Measurements from ENCODE around the gene HIPK2.

The HIPK2 gene

GRCh38 chr7:139669106-139670061 lies 108.4 kb downstream of the HIPK2 start:
- FAIRE-seq (no peak), DNase-seq (ENCODE audit: insufficient read length, low spot score) (no peak)
- TF ChIP-seq, protein P1, sequence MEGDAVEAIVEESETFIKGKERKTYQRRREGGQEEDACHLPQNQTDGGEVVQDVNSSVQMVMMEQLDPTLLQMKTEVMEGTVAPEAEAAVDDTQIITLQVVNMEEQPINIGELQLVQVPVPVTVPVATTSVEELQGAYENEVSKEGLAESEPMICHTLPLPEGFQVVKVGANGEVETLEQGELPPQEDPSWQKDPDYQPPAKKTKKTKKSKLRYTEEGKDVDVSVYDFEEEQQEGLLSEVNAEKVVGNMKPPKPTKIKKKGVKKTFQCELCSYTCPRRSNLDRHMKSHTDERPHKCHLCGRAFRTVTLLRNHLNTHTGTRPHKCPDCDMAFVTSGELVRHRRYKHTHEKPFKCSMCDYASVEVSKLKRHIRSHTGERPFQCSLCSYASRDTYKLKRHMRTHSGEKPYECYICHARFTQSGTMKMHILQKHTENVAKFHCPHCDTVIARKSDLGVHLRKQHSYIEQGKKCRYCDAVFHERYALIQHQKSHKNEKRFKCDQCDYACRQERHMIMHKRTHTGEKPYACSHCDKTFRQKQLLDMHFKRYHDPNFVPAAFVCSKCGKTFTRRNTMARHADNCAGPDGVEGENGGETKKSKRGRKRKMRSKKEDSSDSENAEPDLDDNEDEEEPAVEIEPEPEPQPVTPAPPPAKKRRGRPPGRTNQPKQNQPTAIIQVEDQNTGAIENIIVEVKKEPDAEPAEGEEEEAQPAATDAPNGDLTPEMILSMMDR (IDR thresholded peaks at IDR 0.05; ENCODE audit: insufficient read depth, missing control alignments): no peak

- no peak for FAIRE-seq
- TF ChIP-seq, protein P1 (IDR thresholded peaks at IDR 0.05; ENCODE audit: insufficient read depth, missing control alignments): no peak
Measured at GRCh38 chr7:139667377-139667776, 110.4 kb downstream of the HIPK2 start.

DNA sequence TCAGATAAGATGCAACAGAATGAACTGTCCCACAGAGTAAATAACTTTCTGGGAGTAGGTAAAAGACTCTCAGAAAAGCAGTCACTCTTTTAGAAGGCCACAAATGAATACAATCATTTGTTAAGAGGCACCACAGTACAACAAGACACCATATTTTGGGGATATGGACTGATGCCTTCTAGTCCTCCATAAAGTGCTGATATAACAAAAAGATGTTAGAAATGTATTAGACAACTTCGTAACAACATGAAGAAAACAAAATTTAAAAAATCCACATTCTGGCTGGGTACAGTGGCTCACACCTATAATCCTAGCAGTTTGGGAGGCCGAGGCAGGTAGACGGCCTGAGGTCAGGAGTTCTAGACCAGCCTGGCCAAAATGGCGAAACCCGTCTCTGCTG lies 111.3 kb downstream of the HIPK2 start:
- DNase-seq (ENCODE audit: insufficient read length, low spot score): no peak
- TF ChIP-seq, protein P1 (IDR thresholded peaks at IDR 0.05; ENCODE audit: insufficient read depth, missing control alignments): no peak
- no peak for FAIRE-seq

More at GRCh38 chr7:139667377-139667776, 110.4 kb downstream of the HIPK2 start:
- no peak for DNase-seq (ENCODE audit: insufficient read length, low spot score)

DNA sequence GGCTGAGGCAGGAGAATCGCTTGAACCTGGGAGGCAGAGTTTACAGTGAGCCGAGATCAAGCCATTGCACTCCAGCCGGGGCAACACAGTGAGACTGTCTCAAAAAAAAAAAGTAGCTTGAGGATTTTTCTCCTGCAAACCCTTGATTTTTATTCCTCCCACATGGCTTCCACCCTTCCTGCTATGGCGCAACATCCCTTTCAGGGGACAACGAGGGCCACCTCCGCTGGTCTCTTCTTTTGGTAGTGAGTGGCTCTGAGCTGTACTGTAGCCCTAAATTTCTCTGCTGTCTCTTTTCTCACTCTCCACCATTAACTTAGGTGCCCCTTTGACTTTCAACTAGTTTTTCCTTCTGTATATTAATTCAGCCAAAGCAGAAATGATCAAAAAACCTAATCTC lies 113.4 kb downstream of the HIPK2 start:
- TF ChIP-seq, protein P1 (IDR thresholded peaks at IDR 0.05; ENCODE audit: insufficient read depth, missing control alignments): no peak
- FAIRE-seq (no peak), DNase-seq (ENCODE audit: insufficient read length, low spot score) (no peak)

DNA sequence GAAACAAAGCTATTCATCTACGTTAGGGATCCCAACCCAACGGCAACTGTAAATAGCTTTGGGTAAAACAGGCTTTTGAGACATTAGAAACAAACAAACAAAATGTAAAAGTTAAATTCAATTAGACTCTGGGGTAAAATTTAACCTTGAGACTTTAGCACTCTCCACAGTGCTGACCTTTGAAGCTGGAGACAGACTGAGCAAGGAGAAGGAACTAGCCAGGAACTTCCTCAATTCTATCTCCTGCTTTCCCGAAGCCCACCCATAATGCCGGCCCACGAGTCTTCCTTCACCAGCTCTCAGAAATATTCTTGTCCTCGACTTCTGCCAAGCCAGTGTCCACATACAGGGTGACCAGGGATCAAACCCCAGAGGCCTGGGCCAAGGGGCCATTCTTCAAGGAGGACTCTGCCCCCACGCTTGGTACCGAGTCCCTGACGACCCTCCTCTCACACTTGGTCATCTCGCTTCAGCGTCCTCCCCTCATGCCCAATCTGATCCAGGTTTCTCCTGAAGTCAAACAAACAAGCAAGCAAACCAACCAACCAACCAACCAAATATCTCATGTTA lies 114.1 kb downstream of the HIPK2 start:
- no peak for FAIRE-seq
- TF ChIP-seq, protein P1 (IDR thresholded peaks at IDR 0.05; ENCODE audit: insufficient read depth, missing control alignments): no peak
- no peak for DNase-seq (ENCODE audit: insufficient read length, low spot score)

- FAIRE-seq (no peak), DNase-seq (ENCODE audit: insufficient read length, low spot score) (no peak)
- TF ChIP-seq, protein P1 (IDR thresholded peaks at IDR 0.05; ENCODE audit: insufficient read depth, missing control alignments): no peak
Measured at GRCh38 chr7:139661903-139662302, 115.9 kb downstream of the HIPK2 start.

DNA sequence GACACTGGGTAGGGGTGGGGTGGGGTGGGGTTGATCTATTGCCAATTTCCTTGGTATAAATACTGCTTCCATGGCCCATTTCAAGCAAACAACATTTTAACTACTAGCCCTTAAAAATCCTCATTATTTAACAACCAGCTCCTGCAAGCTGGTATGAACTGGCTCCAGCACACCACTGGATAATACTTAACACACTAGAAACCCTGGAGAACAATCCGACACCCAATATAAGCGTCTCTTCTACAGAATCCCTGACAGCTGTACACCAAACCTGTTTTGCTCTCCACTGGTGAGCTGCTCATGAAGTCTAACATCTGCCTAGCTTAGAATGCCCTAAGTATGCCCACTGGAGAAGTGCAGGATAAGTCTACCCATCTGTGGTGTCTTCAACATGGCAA lies 116.8 kb downstream of the HIPK2 start:
- FAIRE-seq (no peak), DNase-seq (ENCODE audit: insufficient read length, low spot score) (no peak)
- TF ChIP-seq, protein P1 (IDR thresholded peaks at IDR 0.05; ENCODE audit: insufficient read depth, missing control alignments): no peak

Measured in D721Med (cell line).